Smooth muscle cell (in vitro differentiated cells): ENCODE results near the gene CMTM3. TPM values are rescaled to one million over a fixed set of nuclear protein-coding genes. Genes with fewer than 3 reads are reported as not detected.
"Not testable (repeated sequence)": the region's sequence is repeated elsewhere in the genome, so short reads cannot be mapped to it uniquely, and the experiment has no call there.

ENCODE experiments used
- DNase-seq: peaks from one replicate; lab custom pipeline; 2025; ENCODE audit not compliant: unreplicated experiment; lab: John Stamatoyannopoulos, UW
- H2AFZ ChIP-seq: fragments of 200-600 bp; sonication (generic); 2 replicates; pipeline ENCODE4 v1.6.0; 2016; ENCODE audit warnings: antibody characterized with exemption, low read depth, mild to moderate bottlenecking
- H3F3A ChIP-seq: fragments of 200-600 bp; sonication (generic); 2 replicates; pipeline ENCODE4 v1.6.0; 2017; ENCODE audit warnings: antibody characterized with exemption, low read depth
- H3K27ac ChIP-seq: fragments of 200-600 bp; sonication (generic); 2 replicates; pipeline ENCODE4 v1.5.1; 2016; ENCODE audit warnings: low read depth, mild to moderate bottlenecking
- H3K27me3 ChIP-seq: fragments of 200-600 bp; sonication (generic); 2 replicates; pipeline ENCODE4 v1.6.1; 2016; ENCODE audit warnings: low read depth, mild to moderate bottlenecking
- H3K36me3 ChIP-seq: fragments of 200-600 bp; sonication (generic); 2 replicates; pipeline ENCODE4 v1.5.1; 2016; ENCODE audit warnings: low read depth
- H3K4me1 ChIP-seq: fragments of 200-600 bp; sonication (generic); 2 replicates; pipeline ENCODE4 v1.5.1; 2016; ENCODE audit warnings: low read depth
- H3K4me2 ChIP-seq: fragments of 200-600 bp; sonication (generic); 2 replicates; pipeline ENCODE4 v1.6.0; 2016; ENCODE audit warnings: mild to moderate bottlenecking
- H3K4me3 ChIP-seq: fragments of 200-600 bp; sonication (generic); 2 replicates; pipeline ENCODE4 v1.5.1; 2016; ENCODE audit warnings: mild to moderate bottlenecking
- H3K79me2 ChIP-seq: fragments of 200-600 bp; sonication (generic); 2 replicates; pipeline ENCODE4 v1.6.0; 2016; ENCODE audit warnings: low read depth, mild to moderate bottlenecking
- H3K9ac ChIP-seq: fragments of 200-600 bp; sonication (generic); 2 replicates; pipeline ENCODE4 v1.6.0; 2016; ENCODE audit warnings: low read depth
- H3K9me3 ChIP-seq: fragments of 200-600 bp; sonication (generic); replicated peaks from 2 replicates; pipeline ENCODE4 v1.5.1; 2016; ENCODE audit warnings: low read depth
- H4K20me1 ChIP-seq: fragments of 200-600 bp; sonication (generic); 2 replicates; pipeline ENCODE4 v1.6.0; 2016; ENCODE audit warnings: low read depth
- whole genome bisulfite sequencing: methylation state at CpG from one replicate; pipeline ENCODE4 v1.1.7; 2016; ENCODE audit warnings: low lambda C conversion rate; 5-methylcytosine and 5-hydroxymethylcytosine counted together
- polyA plus RNA-seq: library from polyadenylated mRNA; unstranded; fragments of >200 nt; fragmentation: Nextera tagmentation; extraction: Ambion mirVana; gene quantifications from 2 replicates; pipeline ENCODE4 v1.2.1, GENCODE V29; 2016
- total RNA-seq: library from RNA; depleted of rRNA; stranded (reverse); fragments of >200 nt; gene quantifications from 2 replicates; pipeline ENCODE4 v1.2.3, GENCODE V29; 2014
- TF ChIP-seq, protein P1 (sequence below): fragments of 200-600 bp; sonication (generic); IDR thresholded peaks from 2 replicates; pipeline ENCODE4 v1.5.1; 2017; ENCODE audit warnings: borderline replicate concordance, mild to moderate bottlenecking, antibody characterized with exemption; ENCODE audit not compliant: insufficient read depth, poor library complexity, severe bottlenecking

Gene CMTM3
- total and polyA plus RNA-seq, 2 experiments from 2014 or later = 21.8 to 57.8 TPM

DNA sequence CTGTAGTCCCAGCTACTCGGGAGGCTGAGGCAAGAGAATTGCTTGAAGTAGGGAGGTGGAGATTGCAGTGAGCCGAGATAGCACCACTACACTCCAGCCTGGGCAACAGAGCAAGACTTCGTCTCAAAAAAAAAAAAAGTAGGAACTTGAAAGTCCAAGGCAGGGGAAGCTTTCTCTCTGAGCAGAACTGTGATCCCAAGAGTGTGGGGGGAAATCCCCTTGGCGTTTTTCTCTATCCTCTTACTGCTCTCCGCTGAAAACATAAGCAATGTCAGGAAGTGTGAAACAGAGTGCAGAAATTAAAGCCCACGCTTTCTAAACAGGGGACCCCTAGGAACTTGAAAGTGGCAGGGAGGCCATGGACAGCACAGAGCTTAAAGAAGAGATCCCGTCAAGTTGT is 9.8 kb upstream of the CMTM3 start:
- no peaks in the 10 kb centered on the region for H3K36me3 ChIP-seq
- H3K79me2 ChIP-seq = no peaks in the 10 kb centered on the region
- no peaks in the 10 kb centered on the region for H4K20me1 ChIP-seq
- 80% methylated on average over 7 of the region's 7 CpGs for WGBS
- H3K27ac ChIP-seq = no peak overlapping the region
- no peak for DNase-seq
- no peak overlapping the region for H3K4me2 ChIP-seq
- TF ChIP-seq, protein P1, sequence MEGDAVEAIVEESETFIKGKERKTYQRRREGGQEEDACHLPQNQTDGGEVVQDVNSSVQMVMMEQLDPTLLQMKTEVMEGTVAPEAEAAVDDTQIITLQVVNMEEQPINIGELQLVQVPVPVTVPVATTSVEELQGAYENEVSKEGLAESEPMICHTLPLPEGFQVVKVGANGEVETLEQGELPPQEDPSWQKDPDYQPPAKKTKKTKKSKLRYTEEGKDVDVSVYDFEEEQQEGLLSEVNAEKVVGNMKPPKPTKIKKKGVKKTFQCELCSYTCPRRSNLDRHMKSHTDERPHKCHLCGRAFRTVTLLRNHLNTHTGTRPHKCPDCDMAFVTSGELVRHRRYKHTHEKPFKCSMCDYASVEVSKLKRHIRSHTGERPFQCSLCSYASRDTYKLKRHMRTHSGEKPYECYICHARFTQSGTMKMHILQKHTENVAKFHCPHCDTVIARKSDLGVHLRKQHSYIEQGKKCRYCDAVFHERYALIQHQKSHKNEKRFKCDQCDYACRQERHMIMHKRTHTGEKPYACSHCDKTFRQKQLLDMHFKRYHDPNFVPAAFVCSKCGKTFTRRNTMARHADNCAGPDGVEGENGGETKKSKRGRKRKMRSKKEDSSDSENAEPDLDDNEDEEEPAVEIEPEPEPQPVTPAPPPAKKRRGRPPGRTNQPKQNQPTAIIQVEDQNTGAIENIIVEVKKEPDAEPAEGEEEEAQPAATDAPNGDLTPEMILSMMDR = no peak
- no peaks in the 10 kb centered on the region for H3K9me3 ChIP-seq
- H3K4me1 ChIP-seq = no peaks in the 10 kb centered on the region
- no peaks in the 10 kb centered on the region for H3F3A ChIP-seq
- no peak overlapping the region for H3K9ac ChIP-seq
- no peak overlapping the region for H2AFZ ChIP-seq
- H3K4me3 ChIP-seq = no peak overlapping the region
- peaks cover 6% of the 10 kb centered on the region for H3K27me3 ChIP-seq

DNA sequence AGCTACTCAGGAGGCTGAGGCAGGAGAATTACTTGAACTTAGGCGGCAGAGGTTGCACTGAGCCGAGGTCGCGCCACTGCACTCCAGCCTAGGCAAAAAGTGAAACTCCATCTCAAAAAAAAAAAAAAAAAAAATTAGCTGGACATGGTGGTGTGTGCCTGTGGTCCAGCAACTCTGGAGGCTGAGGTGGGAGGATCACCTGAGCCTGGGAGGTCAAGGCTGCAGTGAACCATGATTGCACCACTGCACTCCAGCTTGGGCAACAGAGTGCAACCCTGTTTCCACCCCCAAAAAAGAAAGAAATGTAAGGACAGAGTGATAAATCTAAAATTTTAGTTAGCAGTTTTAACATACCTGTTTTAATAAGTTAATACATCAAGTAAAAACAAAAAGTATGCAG is 7.9 kb upstream of the CMTM3 start:
- 98% methylated on average over 4 of the region's 4 CpGs for WGBS
- H2AFZ ChIP-seq, H3K4me1 ChIP-seq, H3K4me3 ChIP-seq, H3K79me2 ChIP-seq, H3K27me3 ChIP-seq, H4K20me1 ChIP-seq, H3K36me3 ChIP-seq, H3K9ac ChIP-seq, H3K4me2 ChIP-seq, H3K9me3 ChIP-seq, DNase-seq, H3F3A ChIP-seq, H3K27ac ChIP-seq: not testable (repeated sequence)

DNA sequence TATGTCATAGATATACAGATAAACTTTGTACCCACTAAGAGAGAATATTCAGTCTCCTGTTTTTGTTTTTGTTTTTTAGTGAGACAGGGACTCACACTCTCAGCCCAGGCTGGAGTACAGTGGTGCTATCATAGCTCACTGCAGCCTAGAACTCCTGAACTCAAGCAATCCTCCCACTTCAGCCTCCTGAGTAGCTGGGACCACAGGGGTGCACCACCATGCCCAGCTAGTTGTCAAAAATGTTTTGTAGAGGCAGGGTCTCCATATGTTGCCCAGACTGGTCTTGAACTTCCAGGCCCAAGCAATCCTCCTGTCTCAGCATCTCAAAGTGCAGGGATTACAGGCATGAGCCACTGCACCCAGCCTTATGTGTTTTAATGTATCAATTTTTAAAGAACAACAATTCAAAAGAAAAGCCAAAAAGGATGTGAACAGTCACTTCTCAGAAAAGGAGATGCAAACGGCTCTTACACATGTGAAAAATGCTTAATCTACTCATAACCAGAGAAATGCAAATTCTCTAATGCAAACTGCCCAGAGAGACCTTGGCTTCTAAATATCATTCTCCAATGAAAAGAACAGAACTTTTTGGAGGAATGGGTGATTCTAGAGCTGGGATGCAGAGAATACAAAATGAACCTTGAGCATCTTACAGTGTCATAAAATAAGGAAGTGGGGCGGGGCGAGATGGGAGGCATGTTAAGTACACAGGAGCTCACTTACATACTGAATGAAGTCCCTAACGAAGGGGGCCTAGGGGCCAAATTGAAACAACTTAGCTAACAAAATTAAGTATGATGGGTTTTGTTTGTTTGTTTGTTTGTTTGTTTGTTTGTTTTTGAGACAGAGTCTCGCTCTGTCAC is 7.3 kb upstream of the CMTM3 start:
- Histone ChIP-seq H3K9me3 (no peaks in the 10 kb centered on the region), H3K4me2 (no peak overlapping the region), H3K4me1 (no peaks in the 10 kb centered on the region), H3K79me2 (no peaks in the 10 kb centered on the region), H2AFZ (no peak overlapping the region), H3K27me3 (no peaks in the 10 kb centered on the region), H3K4me3 (no peak overlapping the region), H3K27ac (no peak overlapping the region), H3K36me3 (no peaks in the 10 kb centered on the region), H3K9ac (no peak overlapping the region), H3F3A (no peaks in the 10 kb centered on the region), H4K20me1 (no peaks in the 10 kb centered on the region)
- TF ChIP-seq, protein P1 = no peak
- WGBS = 88% methylated on average over 5 of the region's 5 CpGs
- no peak for DNase-seq

DNA sequence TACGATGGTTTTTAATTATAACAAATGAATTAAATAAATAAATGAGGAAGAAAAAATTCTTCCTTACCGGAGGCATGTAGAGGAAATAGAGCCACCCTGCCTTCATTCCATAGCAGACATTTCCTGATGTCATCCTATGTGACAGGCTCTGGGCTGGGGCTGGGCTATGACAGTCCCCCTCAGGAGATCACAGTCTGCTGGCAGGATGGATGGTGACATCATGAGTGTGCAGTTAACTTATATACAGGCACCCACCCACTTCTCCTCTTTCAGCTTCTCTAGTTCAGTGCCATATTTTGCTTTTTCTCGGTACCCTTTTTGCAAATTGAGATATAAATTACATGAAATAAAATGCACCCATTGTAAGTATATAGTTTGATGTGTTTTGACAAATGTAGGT is 6.4 kb upstream of the CMTM3 start:
- H2AFZ ChIP-seq = no peak overlapping the region
- no peak overlapping the region for H3K4me2 ChIP-seq
- H3K27ac ChIP-seq = no peak overlapping the region
- WGBS = 86% methylated on average over 3 of the region's 3 CpGs
- no peak for DNase-seq
- no peaks in the 10 kb centered on the region for H3K4me1 ChIP-seq
- H3K36me3 ChIP-seq = no peaks in the 10 kb centered on the region
- TF ChIP-seq, protein P1 = no peak
- no peaks in the 10 kb centered on the region for H3K79me2 ChIP-seq
- no peaks in the 10 kb centered on the region for H3F3A ChIP-seq
- H3K9me3 ChIP-seq = no peaks in the 10 kb centered on the region
- no peaks in the 10 kb centered on the region for H4K20me1 ChIP-seq
- H3K4me3 ChIP-seq = no peak overlapping the region
- H3K27me3 ChIP-seq = no peaks in the 10 kb centered on the region
- no peak overlapping the region for H3K9ac ChIP-seq
